Tibial nerve (tissue), 3 donors: ENCODE measurements around the gene PLXDC2.

Experiments used
- CTCF ChIP-seq, 5 experiments: fragments of 200-600 bp in 3 of 5; fragments of 450-650 bp in 2 of 5; sonication (generic) in 3 of 5; IDR thresholded peaks; one replicate each; pipeline ENCODE4 v1.5.1; 2016 to 2019; ENCODE audit warnings: antibody characterized with exemption in 5 of 5, mild to moderate bottlenecking in 3 of 5, moderate library complexity in 2 of 5
- POLR2A ChIP-seq, 2 donors: fragments of 450-650 bp; IDR thresholded peaks; one replicate each; pipeline ENCODE4 v1.6.1; 2017; ENCODE audit warnings: antibody characterized with exemption in 2 of 2, mild to moderate bottlenecking in 2 of 2, moderate library complexity in 2 of 2

- TF ChIP-seq POLR2A (IDR thresholded peaks at IDR 0.05) (no peak), CTCF (IDR thresholded peaks at IDR 0.05) (no peak)
These were observed 38.4 kb upstream of the PLXDC2 start for GRCh38 chr10:19777806-19778205.
